HCT116 (cell line): ENCODE measurements around the gene KRT78. TPM values are rescaled to one million over a fixed set of nuclear protein-coding genes. Genes with fewer than 3 reads are reported as not detected.
"Not testable (repeated sequence)": the region's sequence is repeated elsewhere in the genome, so short reads cannot be mapped to it uniquely, and the experiment has no call there.

Experiments
- ATAC-seq: fragments of 200-7000 bp; cut with Tn5 transposase; 2 replicates; pipeline ENCODE4 v1.9.1; 2020; ENCODE audit warnings: mild to moderate bottlenecking, moderate library complexity
- BruUV-seq: library from RNA; stranded (reverse); fragments of 400-500 nt; replicated peaks from 2 replicates; lab custom pipeline; 2021; lab: Mats Ljungman, UMichigan
- CTCF ChIA-PET: fragments of 300-600 bp; sonication (Branson Sonifier 250); formaldehyde crosslinking; loops from one replicate; lab custom pipeline; 2021; ENCODE audit warnings: antibody characterized with exemption; lab: Charles Lee
- POLR2A ChIA-PET: fragments of 300-600, 350-600 bp; sonication (Branson Sonifier 250); formaldehyde crosslinking; loops from one replicate; lab custom pipeline; 2021; ENCODE audit warnings: antibody characterized with exemption; lab: Charles Lee
- RAD21 ChIA-PET, 2 experiments: fragments of 300-600 bp; sonication (Branson Sonifier 250); formaldehyde crosslinking; loops; one replicate each; lab custom pipeline; 2023; ENCODE audit warnings: low total read pairs in 2 of 2; ENCODE audit not compliant: uncharacterized antibody in 2 of 2, unreplicated experiment in 2 of 2, low non-redundant PET in 1 of 2; lab: Charles Lee
- DNase-seq: peaks from one replicate; pipeline ENCODE4 v3.0.0-alpha.2; 2010; ENCODE audit warnings: low read depth, low spot score
- H2AFZ ChIP-seq: fragments of 200-600 bp; shearing (Covaris generic), sonication (generic); 2 replicates; pipeline ENCODE4 v1.6.1; 2017; ENCODE audit warnings: low read depth, mixed run types, mixed read lengths, antibody characterized with exemption, low read length; ENCODE audit not compliant: poor library complexity, severe bottlenecking
- H3K27ac ChIP-seq: 2 replicates; pipeline ENCODE4 v1.5.1; 2012; ENCODE audit warnings: low read depth, low read length
- H3K27me3 ChIP-seq: fragments of 200-600 bp; sonication (generic); 2 replicates; pipeline ENCODE4 v1.6.1; 2016; ENCODE audit warnings: mixed run types, low read length, mixed read lengths; ENCODE audit not compliant: insufficient read depth
- H3K36me3 ChIP-seq, 2 experiments: fragments of 200-500 bp in 1 of 2; fragments of 200-600 bp in 1 of 2; sonication (Bioruptor generic) in 1 of 2; sonication (generic) in 1 of 2; 2 replicates each; pipeline versions ENCODE4 v1.5.1 to v1.6.1; 2014 to 2016; ENCODE audit warnings: low read length in 2 of 2, inconsistent platforms in 1 of 2, mixed read lengths in 1 of 2, mixed run types in 1 of 2; ENCODE audit not compliant: insufficient read depth in 2 of 2, control insufficient read depth in 1 of 2
- H3K4me1 ChIP-seq, 2 experiments: fragments of 200-600 bp in 1 of 2; sonication (generic) in 1 of 2; 2 replicates each; pipeline versions ENCODE4 v1.5.1 to v1.6.1; 2012 to 2017; ENCODE audit warnings: low read length in 2 of 2, inconsistent platforms in 1 of 2, mild to moderate bottlenecking in 1 of 2, mixed read lengths in 1 of 2, mixed run types in 1 of 2, moderate library complexity in 1 of 2; ENCODE audit not compliant: insufficient read depth in 2 of 2, control insufficient read depth in 1 of 2
- H3K4me2 ChIP-seq: fragments of 200-600 bp; sonication (generic); 2 replicates; pipeline ENCODE4 v1.6.1; 2017; ENCODE audit warnings: mixed run types, low read length, mixed read lengths
- H3K4me3 ChIP-seq, 2 experiments: fragments of 200-600 bp in 1 of 2; sonication (generic) in 1 of 2; replicated peaks in 1 of 2; 2 replicates each; pipeline ENCODE4 v1.5.1; 2011 to 2016; ENCODE audit warnings: low read length in 2 of 2, control low read depth in 1 of 2, low read depth in 1 of 2, mild to moderate bottlenecking in 1 of 2, mixed read lengths in 1 of 2, mixed run types in 1 of 2
- H3K79me2 ChIP-seq: fragments of 200-600 bp; sonication (generic); 2 replicates; pipeline ENCODE4 v1.6.1; 2017; ENCODE audit warnings: mild to moderate bottlenecking, mixed run types, low read length, moderate library complexity, mixed read lengths; ENCODE audit not compliant: insufficient read depth
- H3K9ac ChIP-seq: fragments of 200-600 bp; sonication (generic); 2 replicates; pipeline ENCODE4 v1.6.1; 2016; ENCODE audit warnings: low read length, mixed read lengths
- H3K9me2 ChIP-seq: fragments of 200-600 bp; sonication (generic), shearing (Covaris generic); 2 replicates; pipeline ENCODE4 v1.6.1; 2017; ENCODE audit warnings: mixed run types, mild to moderate bottlenecking, moderate library complexity; ENCODE audit not compliant: insufficient read depth
- H3K9me3 ChIP-seq, 2 experiments: fragments of 200-500 bp in 1 of 2; fragments of 200-600 bp in 1 of 2; sonication (Bioruptor generic) in 1 of 2; sonication (generic) in 1 of 2; 2 replicates each; pipeline ENCODE4 v1.6.1; 2014 to 2017; ENCODE audit warnings: low read length in 2 of 2, mixed read lengths in 2 of 2, inconsistent platforms in 1 of 2, low read depth in 1 of 2, mild to moderate bottlenecking in 1 of 2, mixed run types in 1 of 2, moderate library complexity in 1 of 2; ENCODE audit not compliant: control insufficient read depth in 1 of 2, insufficient read depth in 1 of 2
- H4K20me1 ChIP-seq: fragments of 200-600 bp; sonication (generic), shearing (Covaris generic); 2 replicates; pipeline ENCODE4 v1.6.1; 2017; ENCODE audit warnings: mixed run types, mild to moderate bottlenecking, moderate library complexity; ENCODE audit not compliant: insufficient read depth
- ATF3 ChIP-seq: IDR thresholded peaks from 2 replicates; pipeline ENCODE4 v1.6.1; 2012
- CBX3 ChIP-seq: IDR thresholded peaks from 2 replicates; pipeline ENCODE4 v1.6.1; 2012; ENCODE audit warnings: low read depth
- CEBPB ChIP-seq: IDR thresholded peaks from 2 replicates; pipeline ENCODE4 v1.6.1; 2012; ENCODE audit warnings: low read depth
- ELF1 ChIP-seq: IDR thresholded peaks from 2 replicates; pipeline ENCODE4 v1.6.1; 2012; ENCODE audit warnings: low read depth, borderline replicate concordance
- EZH2 ChIP-seq: fragments of 200-600 bp; sonication (generic); IDR thresholded peaks from 2 replicates; pipeline ENCODE4 v1.6.1; 2017; ENCODE audit warnings: antibody characterized with exemption, mixed run types
- JUND ChIP-seq: IDR thresholded peaks from 2 replicates; pipeline ENCODE4 v1.6.1; 2012
- MAX ChIP-seq: IDR thresholded peaks from 2 replicates; pipeline ENCODE4 v1.6.1; 2012
- POLR2A ChIP-seq: IDR thresholded peaks from 2 replicates; pipeline ENCODE4 v1.7.0; 2011; ENCODE audit warnings: borderline replicate concordance; ENCODE audit not compliant: insufficient read depth, insufficient read length; ENCODE audit errors: extremely low read depth
- POLR2AphosphoS5 ChIP-seq: IDR thresholded peaks from 2 replicates; pipeline ENCODE4 v1.6.1; 2011; ENCODE audit warnings: mild to moderate bottlenecking, low read depth, low read length, moderate library complexity
- RAD21 ChIP-seq: IDR thresholded peaks from 2 replicates; pipeline ENCODE4 v1.6.1; 2012; ENCODE audit warnings: low read depth, mild to moderate bottlenecking
- SP1 ChIP-seq: IDR thresholded peaks from 2 replicates; pipeline ENCODE4 v1.6.1; 2012; ENCODE audit warnings: low read depth
- SRF ChIP-seq: IDR thresholded peaks from 2 replicates; pipeline ENCODE4 v1.6.1; 2012; ENCODE audit warnings: low read depth
- TCF7L2 ChIP-seq: IDR thresholded peaks from 2 replicates; pipeline ENCODE4 v1.7.0; 2011; ENCODE audit warnings: borderline replicate concordance, inconsistent platforms; ENCODE audit not compliant: insufficient read depth, insufficient read length; ENCODE audit errors: extremely low read depth
- ZBTB33 ChIP-seq: IDR thresholded peaks from 2 replicates; pipeline ENCODE4 v1.6.1; 2011; ENCODE audit warnings: mild to moderate bottlenecking, low read length, moderate library complexity; ENCODE audit not compliant: insufficient replicate concordance; ENCODE audit errors: extremely low read depth
- ZFX ChIP-seq: fragments of 450-650 bp; IDR thresholded peaks from 2 replicates; pipeline ENCODE4 v1.6.1; 2017
- intact Hi-C: fragments of 100-400 bp; cut with micrococcal nuclease; formaldehyde crosslinking; loops from 2 replicates; pipeline ENCODE4 v1.10.0; 2022
- total RNA-seq: library from RNA; stranded (reverse); gene quantifications from one replicate; pipeline ENCODE4 v1.2.1, GENCODE V29; 2021; ENCODE audit not compliant: unreplicated experiment
- TF ChIP-seq, protein P1 (sequence below): IDR thresholded peaks from 2 replicates; pipeline ENCODE4 v1.6.1; 2012; ENCODE audit warnings: low read depth

KRT78 gene
- total RNA-seq, 1 experiment from 2014 or later: not detected

- H3K79me2 ChIP-seq, RAD21 ChIA-PET, H4K20me1 ChIP-seq, POLR2A ChIA-PET, H3K9ac ChIP-seq, H3K27me3 ChIP-seq, ATAC-seq, CTCF ChIA-PET, H2AFZ ChIP-seq, H3K9me3 ChIP-seq, H3K9me2 ChIP-seq, H3K4me3 ChIP-seq, H3K4me2 ChIP-seq, intact Hi-C loops, H3K27ac ChIP-seq, BruUV-seq, H3K36me3 ChIP-seq, DNase-seq: not testable (repeated sequence)
- H3K4me1 ChIP-seq: peaks cover 0 to 19% of the 10 kb centered on the region in 2 experiments; a peak in 2 of 4 replicates
These were observed 7.3 kb upstream of the KRT78 start for GRCh38 chr12:52856077-52856476.

- RAD21 ChIA-PET: no interaction called here
- ATAC-seq (no peak), DNase-seq (no peak)
- no peaks in the 10 kb centered on the region for H3K79me2 ChIP-seq
- no peak overlapping the region for H3K27ac ChIP-seq
- no TSS peak for BruUV-seq
- no peak overlapping the region for H2AFZ ChIP-seq
- no peaks in the 10 kb centered on the region for H3K9me2 ChIP-seq
- CTCF ChIA-PET: no interaction called here
- peaks cover 0 to 9% of the 10 kb centered on the region in 2 experiments; a peak in 2 of 4 replicates for H3K4me1 ChIP-seq
- no peaks in the 10 kb centered on the region for H3K9me3 ChIP-seq
- no peaks in the 10 kb centered on the region for H3K27me3 ChIP-seq
- no peak overlapping the region for H3K4me3 ChIP-seq
- TF ChIP-seq, protein P1, sequence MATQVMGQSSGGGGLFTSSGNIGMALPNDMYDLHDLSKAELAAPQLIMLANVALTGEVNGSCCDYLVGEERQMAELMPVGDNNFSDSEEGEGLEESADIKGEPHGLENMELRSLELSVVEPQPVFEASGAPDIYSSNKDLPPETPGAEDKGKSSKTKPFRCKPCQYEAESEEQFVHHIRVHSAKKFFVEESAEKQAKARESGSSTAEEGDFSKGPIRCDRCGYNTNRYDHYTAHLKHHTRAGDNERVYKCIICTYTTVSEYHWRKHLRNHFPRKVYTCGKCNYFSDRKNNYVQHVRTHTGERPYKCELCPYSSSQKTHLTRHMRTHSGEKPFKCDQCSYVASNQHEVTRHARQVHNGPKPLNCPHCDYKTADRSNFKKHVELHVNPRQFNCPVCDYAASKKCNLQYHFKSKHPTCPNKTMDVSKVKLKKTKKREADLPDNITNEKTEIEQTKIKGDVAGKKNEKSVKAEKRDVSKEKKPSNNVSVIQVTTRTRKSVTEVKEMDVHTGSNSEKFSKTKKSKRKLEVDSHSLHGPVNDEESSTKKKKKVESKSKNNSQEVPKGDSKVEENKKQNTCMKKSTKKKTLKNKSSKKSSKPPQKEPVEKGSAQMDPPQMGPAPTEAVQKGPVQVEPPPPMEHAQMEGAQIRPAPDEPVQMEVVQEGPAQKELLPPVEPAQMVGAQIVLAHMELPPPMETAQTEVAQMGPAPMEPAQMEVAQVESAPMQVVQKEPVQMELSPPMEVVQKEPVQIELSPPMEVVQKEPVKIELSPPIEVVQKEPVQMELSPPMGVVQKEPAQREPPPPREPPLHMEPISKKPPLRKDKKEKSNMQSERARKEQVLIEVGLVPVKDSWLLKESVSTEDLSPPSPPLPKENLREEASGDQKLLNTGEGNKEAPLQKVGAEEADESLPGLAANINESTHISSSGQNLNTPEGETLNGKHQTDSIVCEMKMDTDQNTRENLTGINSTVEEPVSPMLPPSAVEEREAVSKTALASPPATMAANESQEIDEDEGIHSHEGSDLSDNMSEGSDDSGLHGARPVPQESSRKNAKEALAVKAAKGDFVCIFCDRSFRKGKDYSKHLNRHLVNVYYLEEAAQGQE: no peak
- no peak for TF ChIP-seq EZH2
- no peak for TF ChIP-seq CBX3
- no peak for TF ChIP-seq SP1
- no peak for TF ChIP-seq TCF7L2
- no peak for TF ChIP-seq ATF3
- TF ChIP-seq SRF: no peak
- no peak for TF ChIP-seq MAX
- TF ChIP-seq POLR2AphosphoS5: no peak
- no peak for TF ChIP-seq ELF1
- no peak for TF ChIP-seq ZFX
- TF ChIP-seq CEBPB: no peak
- TF ChIP-seq JUND: no peak
- no peak for TF ChIP-seq ZBTB33
- no peak for TF ChIP-seq POLR2A
- no peak for TF ChIP-seq RAD21
- H3K36me3 ChIP-seq: no peaks in the 10 kb centered on the region
- H3K4me2 ChIP-seq: no peak overlapping the region
- intact Hi-C loops: no loop called here
- no peaks in the 10 kb centered on the region for H4K20me1 ChIP-seq
- POLR2A ChIA-PET: no interaction called here
- H3K9ac ChIP-seq: no peak overlapping the region
These were observed 3.0 kb upstream of the KRT78 start for GRCh38 chr12:52851787-52852186.
